Skeletal muscle tissue (tissue), 4 donors: ENCODE measurements around the gene LURAP1L. TPM values are rescaled to one million over a fixed set of nuclear protein-coding genes. Genes with fewer than 3 reads are reported as not detected.

Experiments used
- H3K27ac ChIP-seq: one replicate; pipeline ENCODE4 v1.7.0; 2013; ENCODE audit warnings: mild to moderate bottlenecking, low read depth, low read length, inconsistent platforms
- H3K27me3 ChIP-seq, 3 donors: one replicate each; pipeline ENCODE4 v1.7.0; 2013; ENCODE audit warnings: low read length in 3 of 3; ENCODE audit not compliant: control insufficient read depth in 3 of 3, insufficient read depth in 3 of 3
- H3K36me3 ChIP-seq, 3 donors: one replicate each; pipeline ENCODE4 v1.7.0; 2013; ENCODE audit warnings: low read length in 3 of 3; ENCODE audit not compliant: control insufficient read depth in 3 of 3, insufficient read depth in 3 of 3
- H3K4me1 ChIP-seq, 3 donors: one replicate each; pipeline ENCODE4 v1.7.0; 2013; ENCODE audit warnings: low read length in 3 of 3, mild to moderate bottlenecking in 3 of 3; ENCODE audit not compliant: control insufficient read depth in 3 of 3, insufficient read depth in 3 of 3
- H3K4me3 ChIP-seq, 3 donors: one replicate each; pipeline ENCODE4 v1.7.0; 2013; ENCODE audit warnings: low read length in 3 of 3
- H3K9ac ChIP-seq, 3 donors: one replicate each; pipeline ENCODE4 v1.7.0; 2013; ENCODE audit warnings: low read length in 3 of 3, mild to moderate bottlenecking in 3 of 3, moderate library complexity in 2 of 3, low read depth in 1 of 3
- H3K9me3 ChIP-seq, 3 donors: one replicate each; pipeline ENCODE4 v1.7.0; 2013; ENCODE audit warnings: low read length in 3 of 3; ENCODE audit not compliant: control insufficient read depth in 3 of 3
- total RNA-seq: library from RNA; depleted of rRNA; stranded (reverse); fragments of >200 nt; gene quantifications from one replicate; pipeline ENCODE4 v1.2.3, GENCODE V29; 2014
- donor health status: Osteomylitis.

Gene LURAP1L
- total RNA-seq, 1 donor from 2014 or later, result 14.1 TPM

GRCh38 chr9:12818431-12819000, 43.7 kb downstream of the LURAP1L start:
- Histone ChIP-seq H3K9me3 (no peaks in the 10 kb centered on the region), H3K36me3 (no peaks in the 10 kb centered on the region), H3K27me3 (no peaks in the 10 kb centered on the region), H3K27ac (no peak overlapping the region), H3K9ac (no peak overlapping the region), H3K4me1 (peaks cover 0 to 9% (median 3%) of the 10 kb centered on the region in 3 donors), H3K4me3 (no peak overlapping the region)

DNA sequence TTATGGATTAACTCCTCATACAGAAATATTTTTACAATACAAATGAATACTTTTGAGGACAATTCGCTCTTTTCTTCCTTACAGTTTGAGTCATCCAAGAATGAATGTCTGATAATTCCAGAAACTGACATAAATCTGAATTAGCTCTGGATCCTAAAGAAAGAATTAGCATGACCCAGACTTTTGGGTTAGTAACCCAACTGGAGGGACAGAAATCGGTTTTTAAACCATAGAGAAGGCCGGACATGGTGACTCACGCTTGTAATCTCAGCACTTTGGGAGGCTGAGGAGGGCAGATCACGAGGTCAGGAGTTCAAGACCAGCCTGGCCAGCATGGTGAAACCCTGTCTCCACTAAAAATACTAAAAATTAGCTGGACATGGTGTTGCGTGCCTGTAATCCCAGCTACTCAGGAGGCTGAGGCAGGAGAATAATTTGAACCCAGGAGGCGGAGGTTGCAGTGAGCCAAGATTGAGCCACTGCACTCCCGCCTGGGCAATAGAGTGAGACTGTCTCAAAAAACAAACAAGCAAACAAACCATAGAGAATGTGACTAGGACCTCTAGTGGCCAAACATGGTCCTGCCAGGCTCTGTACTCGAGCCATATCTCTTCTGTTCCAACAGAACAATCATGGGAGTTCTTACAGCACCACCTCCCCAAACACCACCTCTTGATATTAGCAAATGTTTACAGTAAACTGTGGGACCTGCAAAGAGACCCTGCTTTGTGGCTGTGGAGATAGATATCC, 44.8 kb downstream of the LURAP1L start:
- Histone ChIP-seq H3K4me1 (peaks cover 0 to 5% (median 0%) of the 10 kb centered on the region in 3 donors), H3K9me3 (no peaks in the 10 kb centered on the region), H3K4me3 (no peak overlapping the region), H3K36me3 (no peaks in the 10 kb centered on the region), H3K9ac (no peak overlapping the region), H3K27me3 (no peaks in the 10 kb centered on the region), H3K27ac (no peak overlapping the region)

DNA sequence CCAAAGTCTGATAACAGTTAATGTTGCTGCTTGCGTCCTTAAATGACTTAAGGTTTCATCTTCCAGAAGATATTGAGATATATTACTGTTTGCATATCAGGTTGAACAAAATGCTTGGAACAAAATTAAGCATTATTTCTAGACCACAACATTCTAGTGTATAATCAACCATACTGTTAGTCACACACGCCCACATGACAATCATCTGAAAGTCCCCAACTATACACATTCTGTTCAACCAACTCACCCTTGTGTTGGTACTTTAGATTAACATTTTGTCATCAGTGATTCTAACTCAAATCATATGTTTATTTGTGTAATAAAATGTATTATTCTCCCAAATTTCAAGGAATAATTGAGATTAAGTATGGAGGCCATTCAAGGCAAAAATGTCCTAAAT, 47.3 kb downstream of the LURAP1L start:
- Histone ChIP-seq H3K9ac (no peak overlapping the region), H3K4me3 (no peak overlapping the region), H3K9me3 (no peaks in the 10 kb centered on the region), H3K36me3 (no peaks in the 10 kb centered on the region), H3K27ac (no peak overlapping the region), H3K4me1 (peaks cover 0 to 5% (median 0%) of the 10 kb centered on the region in 3 donors), H3K27me3 (no peaks in the 10 kb centered on the region)

DNA sequence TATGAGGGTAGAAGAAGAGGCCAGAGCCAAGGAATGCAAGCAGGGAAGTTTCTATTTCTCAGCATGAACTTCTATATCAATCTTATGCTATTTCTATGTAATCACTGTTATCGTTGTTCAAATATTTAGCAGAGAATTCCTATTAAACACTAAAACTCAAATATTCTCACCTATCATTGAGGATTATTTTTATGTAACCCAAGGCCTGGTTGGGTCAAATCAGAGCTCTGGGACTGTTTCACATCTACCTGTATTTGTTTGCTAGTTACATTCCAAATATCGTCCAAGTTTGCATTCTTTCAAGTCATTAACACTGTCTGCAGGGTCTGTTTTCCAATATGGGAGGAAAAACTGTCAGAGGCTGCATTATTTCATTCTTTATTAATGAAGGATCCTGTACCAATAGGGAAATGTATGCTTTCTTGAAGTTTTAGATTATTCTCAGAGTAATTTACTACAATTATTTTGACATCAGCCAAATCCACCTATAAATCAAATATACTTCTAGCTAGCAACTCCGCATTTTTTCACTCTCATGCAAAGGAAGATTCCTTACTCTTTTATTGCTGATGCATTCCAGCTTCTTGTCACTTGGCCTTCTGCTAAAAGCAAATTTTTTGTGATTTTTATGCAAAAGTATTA, 52.2 kb downstream of the LURAP1L start:
- Histone ChIP-seq H3K9ac (no peak overlapping the region), H3K4me3 (no peak overlapping the region), H3K9me3 (no peaks in the 10 kb centered on the region), H3K36me3 (no peaks in the 10 kb centered on the region), H3K27ac (no peak overlapping the region), H3K4me1 (no peaks in the 10 kb centered on the region), H3K27me3 (no peaks in the 10 kb centered on the region)

- no peaks in the 10 kb centered on the region for H3K9me3 ChIP-seq
- no peaks in the 10 kb centered on the region for H3K36me3 ChIP-seq
- no peaks in the 10 kb centered on the region for H3K27me3 ChIP-seq
- no peak overlapping the region for H3K9ac ChIP-seq
- no peak overlapping the region for H3K4me3 ChIP-seq
- H3K27ac ChIP-seq, result no peak overlapping the region
- no peaks in the 10 kb centered on the region for H3K4me1 ChIP-seq
Measured at GRCh38 chr9:12833701-12834100, 58.9 kb downstream of the LURAP1L start.

- H3K4me3 ChIP-seq, result no peak overlapping the region
- no peaks in the 10 kb centered on the region for H3K36me3 ChIP-seq
- H3K4me1 ChIP-seq, result no peaks in the 10 kb centered on the region
- no peak overlapping the region for H3K27ac ChIP-seq
- no peaks in the 10 kb centered on the region for H3K9me3 ChIP-seq
- H3K9ac ChIP-seq, result no peak overlapping the region
- H3K27me3 ChIP-seq, result no peaks in the 10 kb centered on the region
Measured at GRCh38 chr9:12838546-12838945, 63.7 kb downstream of the LURAP1L start.

DNA sequence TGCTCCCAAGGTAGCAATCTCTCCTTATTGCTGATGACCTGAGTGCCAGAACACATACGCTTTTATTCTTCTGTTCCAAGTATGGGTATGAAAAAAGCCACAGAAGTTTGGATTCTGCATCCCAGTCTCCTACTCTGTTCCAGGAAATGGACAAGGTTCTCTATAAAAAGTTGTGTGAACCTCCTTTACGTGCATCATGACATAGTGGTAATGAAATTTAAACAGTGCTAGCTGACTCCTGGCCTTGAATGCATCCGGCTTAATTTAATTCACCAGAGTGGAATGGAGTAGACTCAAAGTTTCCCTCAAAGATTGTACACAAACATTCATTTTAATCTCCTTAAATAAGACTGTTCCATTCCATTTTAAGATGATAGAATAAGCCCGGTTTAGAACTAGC, 68.9 kb downstream of the LURAP1L start:
- no peaks in the 10 kb centered on the region for H3K27me3 ChIP-seq
- H3K9ac ChIP-seq, result no peak overlapping the region
- H3K9me3 ChIP-seq, result no peaks in the 10 kb centered on the region
- H3K4me3 ChIP-seq, result no peak overlapping the region
- no peak overlapping the region for H3K27ac ChIP-seq
- no peaks in the 10 kb centered on the region for H3K36me3 ChIP-seq
- H3K4me1 ChIP-seq, result no peaks in the 10 kb centered on the region

GRCh38 chr9:12846035-12846434, 71.2 kb downstream of the LURAP1L start:
- no peaks in the 10 kb centered on the region for H3K27me3 ChIP-seq
- H3K9me3 ChIP-seq, result no peaks in the 10 kb centered on the region
- H3K4me3 ChIP-seq, result no peak overlapping the region
- H3K36me3 ChIP-seq, result no peaks in the 10 kb centered on the region
- no peaks in the 10 kb centered on the region for H3K4me1 ChIP-seq
- no peak overlapping the region for H3K27ac ChIP-seq
- no peak overlapping the region for H3K9ac ChIP-seq

DNA sequence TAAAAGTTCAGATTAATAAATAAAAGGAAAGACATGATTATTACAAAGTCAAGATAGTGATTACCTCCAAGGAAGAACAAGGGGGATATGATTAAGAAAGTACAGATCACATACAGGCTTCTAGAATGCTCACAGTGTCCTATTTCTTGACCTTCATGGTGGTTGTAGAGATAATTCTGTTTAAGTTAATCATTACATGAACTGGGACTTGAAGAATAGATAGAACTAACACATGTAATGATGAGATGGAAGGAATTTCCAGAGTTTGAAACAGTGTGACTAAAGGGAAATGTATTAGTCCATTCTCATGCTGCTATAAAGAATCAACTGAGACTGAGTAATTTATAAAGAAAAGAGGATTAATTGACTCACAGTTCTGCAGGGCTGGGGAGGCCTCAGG, 72.7 kb downstream of the LURAP1L start:
- Histone ChIP-seq H3K4me1 (no peaks in the 10 kb centered on the region), H3K27ac (no peak overlapping the region), H3K4me3 (no peak overlapping the region), H3K27me3 (no peaks in the 10 kb centered on the region), H3K36me3 (no peaks in the 10 kb centered on the region), H3K9ac (no peak overlapping the region), H3K9me3 (no peaks in the 10 kb centered on the region)

DNA sequence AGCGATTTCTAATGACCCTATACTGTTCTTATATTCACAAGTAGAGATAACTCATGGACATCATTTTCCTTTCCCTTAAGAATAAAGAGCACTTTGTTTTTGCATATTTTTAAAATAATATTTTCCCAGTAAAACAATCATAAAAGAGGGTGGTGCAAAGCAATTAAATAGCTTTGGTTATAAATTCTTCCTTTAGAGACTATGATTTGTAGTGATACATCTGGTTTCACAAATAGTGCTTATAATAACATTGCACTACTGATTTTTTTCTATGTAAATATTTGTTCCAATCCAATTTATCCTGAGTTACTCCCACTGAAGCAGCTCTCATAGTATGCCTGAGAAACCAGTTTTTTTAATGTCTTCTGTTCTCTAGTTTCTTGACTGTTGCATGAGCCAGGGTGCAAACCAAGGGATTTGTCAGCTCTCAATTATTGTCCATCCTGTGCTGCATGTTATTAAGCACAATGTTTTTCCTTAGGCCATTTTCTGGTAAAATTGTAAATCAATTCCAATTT, 74.7 kb downstream of the LURAP1L start:
- Histone ChIP-seq H3K27ac (no peak overlapping the region), H3K9me3 (no peaks in the 10 kb centered on the region), H3K9ac (no peak overlapping the region), H3K4me3 (no peak overlapping the region), H3K36me3 (no peaks in the 10 kb centered on the region), H3K27me3 (no peaks in the 10 kb centered on the region), H3K4me1 (no peaks in the 10 kb centered on the region)
